UCSD-AML1 (cell line): ENCODE data around the gene CD4.

Experiments used
- DNase-seq: peaks from one replicate; lab custom pipeline; 2025; ENCODE audit not compliant: unreplicated experiment; lab: John Stamatoyannopoulos, UW

Gene CD4

DNA sequence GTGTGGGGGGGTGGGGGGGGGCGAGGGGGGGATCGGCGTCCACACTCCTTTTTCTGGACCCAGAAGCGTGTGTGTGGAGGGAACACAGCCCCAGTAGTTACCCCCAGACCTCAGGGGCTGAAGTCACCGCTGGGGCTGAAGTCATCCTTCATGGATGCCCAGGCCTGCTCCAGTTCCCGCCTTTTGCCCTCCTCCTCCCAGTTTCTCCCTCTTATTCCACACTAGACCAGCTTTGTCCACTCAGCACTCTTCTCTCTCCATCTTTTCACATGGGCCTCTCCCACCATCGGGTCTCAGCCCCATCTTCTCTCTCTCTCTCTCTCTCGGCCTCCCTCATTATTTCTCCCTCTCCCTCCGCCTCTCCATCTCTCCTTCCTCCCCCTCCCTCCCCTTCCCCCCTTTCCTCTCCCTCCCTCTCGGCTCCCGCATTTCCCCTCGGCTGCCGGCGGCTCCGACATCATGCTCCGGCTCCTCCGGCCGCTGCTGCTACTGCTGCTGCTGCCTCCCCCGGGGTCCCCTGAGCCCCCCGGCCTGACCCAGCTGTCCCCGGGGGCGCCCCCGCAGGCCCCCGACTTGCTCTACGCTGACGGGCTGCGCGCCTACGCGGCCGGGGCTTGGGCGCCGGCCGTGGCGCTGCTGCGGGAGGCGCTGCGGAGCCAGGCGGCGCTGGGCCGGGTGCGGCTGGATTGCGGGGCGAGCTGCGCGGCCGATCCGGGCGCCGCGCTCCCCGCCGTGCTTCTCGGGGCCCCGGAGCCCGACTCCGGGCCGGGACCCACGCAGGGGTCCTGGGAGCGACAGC lies 38.9 kb downstream of the CD4 start, which contains the start of gene P3H3:
P3H3 (plus strand) TSS at position 426 of the 799 bp plus-strand sequence; CDS start at position 460, 34 bp downstream.
- DNase-seq = peak; percentile 47

DNA sequence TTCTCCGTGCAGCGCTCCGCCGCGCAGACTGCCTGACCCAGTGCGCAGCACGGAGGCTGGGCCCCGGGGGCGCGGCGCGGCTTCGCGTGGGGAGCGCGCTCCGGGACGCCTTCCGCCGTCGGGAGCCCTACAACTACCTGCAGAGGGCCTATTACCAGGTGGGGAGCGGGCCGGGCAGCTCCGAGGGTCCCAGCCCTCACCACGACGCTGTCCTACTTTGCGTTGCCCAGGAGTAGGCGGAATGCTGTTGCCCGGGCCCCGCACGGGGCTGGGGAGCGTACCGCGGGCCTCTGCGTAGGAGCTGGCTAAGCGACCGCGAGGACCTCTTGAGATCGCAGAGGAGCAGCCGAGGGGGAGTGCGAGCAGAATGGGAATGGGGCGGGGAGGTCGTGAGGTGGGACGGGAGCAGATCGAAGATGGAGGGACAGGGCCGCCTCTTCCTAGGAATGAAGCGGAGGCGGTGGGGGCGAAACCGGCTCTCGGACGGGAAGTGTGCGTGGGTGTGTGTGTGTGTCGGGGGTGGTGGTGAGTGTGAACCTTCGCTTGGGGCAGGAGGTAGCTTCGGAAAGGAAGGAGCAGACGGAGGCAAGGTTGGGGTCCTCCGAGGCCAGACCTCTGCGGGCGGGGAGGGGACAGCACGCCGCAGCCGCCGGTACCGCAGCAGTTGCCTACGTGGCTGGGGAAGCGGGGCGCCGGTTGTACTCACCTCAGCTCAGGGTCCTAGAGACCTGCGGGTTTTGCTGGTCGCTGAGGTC lies 39.6 kb downstream of the CD4 start:
- peak; percentile 61 for DNase-seq

DNA sequence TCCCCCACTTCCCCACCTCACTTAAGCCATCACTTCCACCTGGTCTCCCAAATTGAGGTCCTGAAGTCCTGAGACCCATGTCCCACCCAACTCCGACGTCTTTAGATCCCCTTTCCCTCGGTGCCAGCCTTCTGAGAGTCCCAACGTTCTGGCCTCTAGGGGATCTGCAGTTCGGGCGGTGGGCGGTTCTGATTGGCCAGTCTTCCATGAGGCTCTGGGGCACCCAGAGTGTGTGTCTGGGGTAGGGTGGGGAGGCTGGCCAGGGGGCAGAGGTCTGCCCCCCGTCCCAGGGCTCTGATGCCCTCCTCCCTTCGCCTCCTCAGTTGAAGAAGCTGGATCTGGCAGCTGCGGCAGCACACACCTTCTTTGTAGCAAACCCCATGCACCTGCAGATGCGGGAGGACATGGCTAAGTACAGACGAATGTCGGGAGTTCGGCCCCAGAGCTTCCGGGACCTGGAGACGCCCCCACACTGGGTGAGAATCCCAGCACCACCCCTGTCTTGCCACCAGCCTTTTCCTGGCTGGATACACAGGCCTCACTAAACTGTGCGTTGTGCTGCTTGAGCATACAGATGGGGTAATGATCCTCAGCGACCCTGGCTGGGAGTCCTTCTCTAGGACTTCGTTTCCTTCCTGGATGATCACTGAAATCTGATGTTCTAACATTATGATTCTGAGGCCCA lies 40.4 kb downstream of the CD4 start:
- DNase-seq = no peak

DNA sequence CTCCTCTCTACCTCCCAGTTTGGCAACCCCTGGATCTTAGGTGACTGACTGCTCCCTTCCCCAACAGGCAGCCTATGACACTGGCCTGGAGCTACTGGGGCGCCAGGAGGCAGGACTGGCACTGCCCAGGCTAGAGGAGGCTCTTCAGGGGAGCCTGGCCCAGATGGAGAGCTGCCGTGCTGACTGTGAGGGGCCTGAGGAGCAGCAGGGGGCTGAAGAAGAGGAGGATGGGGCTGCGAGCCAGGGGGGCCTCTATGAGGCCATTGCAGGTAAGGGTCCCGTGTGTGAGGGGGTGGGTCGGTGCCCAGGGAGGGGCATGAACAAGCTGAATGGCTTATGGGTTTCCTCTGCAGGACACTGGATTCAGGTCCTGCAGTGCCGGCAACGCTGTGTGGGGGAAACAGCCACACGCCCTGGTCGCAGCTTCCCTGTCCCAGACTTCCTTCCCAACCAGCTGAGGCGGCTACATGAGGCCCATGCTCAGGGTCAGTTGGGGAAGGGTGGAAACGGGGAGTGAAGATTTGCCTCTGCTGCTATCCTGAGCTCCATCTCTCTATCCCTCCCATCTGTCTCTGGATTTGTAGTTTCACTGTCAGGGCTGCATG lies 41.1 kb downstream of the CD4 start:
- no peak for DNase-seq

DNA sequence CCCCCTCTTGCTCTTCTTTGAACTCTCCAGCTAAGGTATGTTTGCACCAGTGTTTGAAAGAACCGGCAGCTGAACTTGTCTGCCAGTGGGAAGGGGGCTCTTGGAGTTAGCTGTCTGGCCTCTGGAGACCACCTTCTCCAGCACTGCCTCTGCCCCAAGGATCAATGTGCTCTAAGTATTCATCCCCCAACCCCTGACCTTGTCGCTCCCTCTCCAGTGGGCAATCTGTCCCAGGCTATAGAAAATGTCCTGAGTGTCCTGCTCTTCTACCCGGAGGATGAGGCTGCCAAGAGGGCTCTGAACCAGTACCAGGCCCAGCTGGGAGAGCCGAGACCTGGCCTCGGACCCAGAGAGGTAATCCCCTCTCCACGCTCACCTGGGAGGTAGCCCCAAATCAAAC lies 41.7 kb downstream of the CD4 start:
- no peak for DNase-seq

DNA sequence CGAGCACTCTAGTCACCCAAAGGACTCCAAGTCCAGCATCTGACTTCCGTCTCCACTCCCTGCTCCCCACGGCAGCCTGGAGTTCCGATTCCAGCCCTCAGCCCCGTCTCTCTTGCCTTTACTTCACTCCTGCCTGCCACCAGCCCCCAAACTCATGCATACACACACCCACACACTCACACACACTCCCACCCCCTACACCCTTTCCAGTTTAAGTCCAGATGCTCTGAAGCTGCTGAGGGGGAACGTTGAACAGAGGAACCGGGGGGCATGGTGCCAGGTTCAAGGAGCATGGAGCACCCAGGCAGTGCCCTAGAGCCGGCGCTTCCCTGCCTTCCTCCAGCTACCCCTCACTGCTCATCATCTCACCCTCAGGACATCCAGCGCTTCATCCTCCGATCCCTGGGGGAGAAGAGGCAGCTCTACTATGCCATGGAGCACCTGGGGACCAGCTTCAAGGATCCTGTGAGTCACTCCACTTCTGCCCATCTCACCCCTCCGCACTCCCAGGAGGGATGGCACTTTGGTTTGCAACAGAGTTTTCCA lies 42.2 kb downstream of the CD4 start:
- no peak for DNase-seq

DNA sequence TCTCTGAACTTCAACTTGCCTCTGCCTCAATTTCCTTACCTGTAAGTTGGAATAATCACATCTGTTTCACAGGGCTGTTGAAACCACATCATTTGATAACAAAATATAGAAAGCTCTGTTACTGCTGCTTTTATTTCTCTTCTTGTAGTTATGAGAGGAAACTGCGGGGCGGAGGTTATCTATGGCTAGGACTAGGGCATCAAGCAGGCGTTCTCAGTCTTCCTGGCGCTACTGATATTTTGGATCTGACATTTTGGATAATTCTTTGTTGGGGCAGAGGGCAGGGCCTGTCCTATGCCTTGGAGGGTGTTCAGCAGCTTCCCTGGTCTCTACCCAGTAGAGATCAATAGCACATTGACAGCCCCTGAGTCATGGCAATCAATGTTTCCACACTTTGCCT lies 42.8 kb downstream of the CD4 start:
- no peak for DNase-seq

DNA sequence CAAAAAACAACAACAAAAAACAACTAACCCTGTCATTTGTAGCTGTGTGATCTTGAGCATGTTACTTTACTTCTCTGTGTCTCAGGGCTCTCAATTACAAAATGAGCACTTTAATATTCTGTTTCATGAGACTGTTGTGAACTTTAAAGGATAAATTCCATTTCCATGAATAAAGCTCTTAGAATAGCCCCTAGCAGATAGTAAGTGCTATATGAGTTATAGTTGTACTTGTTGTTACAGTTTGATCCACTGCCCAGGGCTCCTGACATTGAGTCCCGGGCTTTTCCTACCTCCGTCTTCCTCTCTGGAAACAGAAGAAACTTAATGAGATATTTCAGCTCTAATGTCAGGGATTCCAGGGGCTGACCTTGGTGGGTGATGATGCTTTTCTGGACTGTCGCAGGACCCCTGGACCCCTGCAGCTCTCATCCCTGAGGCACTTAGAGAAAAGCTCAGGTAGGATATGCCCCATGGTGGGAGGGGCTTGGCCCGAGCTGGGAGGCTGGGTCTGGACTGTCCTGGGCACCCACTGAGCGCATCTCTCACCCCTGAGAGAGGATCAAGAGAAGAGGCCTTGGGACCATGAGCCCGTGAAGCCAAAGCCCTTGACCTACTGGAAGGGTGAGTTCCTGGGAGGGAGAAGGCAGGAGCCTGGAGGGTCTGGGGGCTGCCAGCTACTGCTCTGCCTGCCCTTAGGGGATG lies 44.0 kb downstream of the CD4 start:
- DNase-seq = no peak

DNA sequence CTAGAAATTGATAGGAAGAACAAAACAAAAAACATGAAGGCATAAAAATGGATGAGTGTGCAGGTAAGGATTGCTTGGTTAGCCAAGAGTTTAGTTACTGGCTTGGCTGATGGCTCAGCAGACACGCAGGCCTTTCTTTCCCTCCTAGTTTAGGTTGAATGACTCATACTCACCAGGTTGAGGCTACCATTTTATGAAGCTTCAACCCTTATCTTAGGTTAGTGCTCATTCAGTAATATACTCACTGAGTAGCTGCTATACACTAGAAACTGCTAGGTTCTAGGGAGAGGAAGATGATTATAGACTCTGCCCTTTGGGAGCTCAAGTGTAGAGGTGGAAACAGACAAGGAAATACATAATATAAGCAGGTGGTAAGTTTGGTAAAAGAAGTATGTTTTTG lies 44.9 kb downstream of the CD4 start:
- no peak for DNase-seq

DNA sequence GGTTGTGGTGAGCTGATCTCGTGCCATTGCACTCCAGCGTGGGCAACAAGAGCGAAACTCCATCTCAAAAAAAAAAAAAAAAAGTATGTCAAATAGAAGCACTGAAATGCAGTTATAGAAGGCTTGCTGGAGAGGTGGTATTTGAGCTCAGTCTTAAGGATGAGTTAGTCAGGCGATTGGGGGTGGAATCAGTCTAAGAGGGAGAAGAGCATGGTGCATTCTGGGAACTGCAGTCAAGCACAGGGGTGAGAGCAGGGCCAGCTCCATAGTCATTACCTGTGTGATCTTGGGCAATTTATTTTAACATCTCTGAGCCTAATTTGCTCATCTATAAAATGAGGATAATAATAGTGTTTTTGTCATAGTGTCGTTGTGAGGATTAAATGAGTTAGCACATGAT lies 45.5 kb downstream of the CD4 start:
- DNase-seq = no peak

DNA sequence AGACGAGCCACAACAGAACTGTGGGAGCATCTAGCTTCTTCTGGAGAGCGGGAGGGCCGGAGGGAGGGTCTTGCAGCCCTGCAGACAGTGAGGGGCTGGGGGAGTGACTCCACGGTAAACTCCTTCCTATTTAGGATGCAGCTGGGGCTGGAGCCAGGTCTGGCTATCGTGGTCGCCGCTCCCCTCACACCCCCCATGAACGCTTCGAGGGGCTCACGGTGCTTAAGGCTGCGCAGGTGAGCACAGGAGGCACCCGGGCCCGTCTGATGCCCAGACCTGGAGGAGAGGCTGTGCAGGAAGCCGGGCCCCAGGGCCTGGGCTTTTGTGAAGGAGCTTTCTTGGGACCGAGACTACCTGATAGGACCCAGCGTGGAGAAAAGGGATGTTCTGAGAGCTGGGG lies 47.5 kb downstream of the CD4 start:
- DNase-seq = no peak

DNA sequence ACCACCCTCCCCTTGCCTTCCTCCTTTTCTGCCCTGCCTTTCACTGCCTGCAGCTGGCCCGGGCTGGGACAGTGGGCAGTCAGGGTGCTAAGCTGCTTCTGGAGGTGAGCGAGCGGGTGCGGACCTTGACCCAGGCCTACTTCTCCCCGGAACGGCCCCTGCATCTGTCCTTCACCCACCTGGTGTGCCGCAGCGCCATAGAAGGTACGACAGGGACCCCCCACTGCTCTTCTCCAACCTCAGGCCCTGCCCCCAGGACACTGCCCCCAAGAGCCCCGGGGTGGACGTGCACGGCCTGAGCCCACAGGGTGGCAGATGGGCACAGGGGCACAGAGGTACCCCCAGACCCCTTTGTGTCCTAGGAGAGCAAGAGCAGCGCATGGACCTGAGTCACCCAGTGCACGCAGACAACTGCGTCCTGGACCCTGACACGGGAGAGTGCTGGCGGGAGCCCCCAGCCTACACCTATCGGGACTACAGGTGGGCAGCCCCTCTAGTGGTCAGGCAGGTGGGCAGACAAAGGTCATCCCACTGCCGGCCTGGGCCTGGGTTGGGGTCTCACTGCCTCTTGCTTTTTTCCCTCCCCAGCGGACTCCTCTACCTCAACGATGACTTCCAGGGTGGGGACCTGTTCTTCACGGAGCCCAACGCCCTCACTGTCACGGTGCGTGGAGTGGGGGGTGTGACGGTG lies 48.2 kb downstream of the CD4 start:
- DNase-seq = no peak

DNA sequence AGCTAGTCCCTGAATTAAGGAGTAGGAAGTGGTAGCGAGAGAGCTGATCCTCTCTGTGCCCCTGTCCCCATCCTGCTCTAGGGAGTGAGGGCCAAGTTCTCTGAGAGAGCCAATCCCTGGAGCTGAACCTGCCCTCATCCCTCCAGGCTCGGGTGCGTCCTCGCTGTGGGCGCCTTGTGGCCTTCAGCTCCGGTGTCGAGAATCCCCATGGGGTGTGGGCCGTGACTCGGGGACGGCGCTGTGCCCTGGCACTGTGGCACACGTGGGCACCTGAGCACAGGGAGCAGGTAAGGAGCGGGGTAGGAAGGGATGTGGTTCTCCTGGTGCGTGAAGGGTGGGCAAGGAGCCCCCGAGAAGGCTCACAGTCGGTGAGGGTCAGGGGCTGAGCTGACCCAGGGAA lies 49.5 kb downstream of the CD4 start:
- no peak for DNase-seq

DNA sequence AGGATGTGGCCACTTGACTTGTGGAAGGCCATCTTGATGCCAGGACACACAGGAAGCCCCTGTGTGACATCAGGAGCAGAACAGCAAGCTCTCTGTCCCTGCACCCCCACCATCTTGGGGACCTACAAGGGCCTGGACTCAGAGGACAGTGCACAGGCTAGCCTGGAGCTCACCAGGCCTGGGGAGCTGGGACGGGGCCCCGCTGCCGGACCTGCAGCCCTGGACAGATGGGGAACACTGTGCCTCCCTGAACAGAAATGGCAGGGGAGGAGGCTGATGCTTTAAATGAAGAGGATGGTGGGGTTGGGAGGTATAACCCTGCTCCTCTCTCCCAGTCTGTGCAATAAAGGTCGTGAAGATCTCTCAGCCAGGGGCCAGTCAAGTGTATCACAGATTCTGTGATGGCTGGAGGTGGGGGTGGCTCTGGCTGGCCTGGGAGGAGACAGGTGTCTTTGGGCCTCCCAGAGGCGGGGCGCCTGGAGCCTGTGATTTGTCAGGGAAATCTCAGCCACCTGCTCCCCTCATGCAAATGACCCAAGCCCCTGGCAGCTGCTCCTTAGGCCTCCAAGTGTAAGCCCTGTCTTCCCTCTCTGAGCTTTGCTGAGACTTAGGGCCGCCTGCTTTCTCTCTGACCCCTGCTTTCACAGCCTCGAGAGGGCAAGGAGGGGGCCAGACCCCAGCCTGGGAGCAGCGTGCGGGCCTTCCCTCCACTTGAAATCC lies 50.3 kb downstream of the CD4 start:
- no peak for DNase-seq

DNA sequence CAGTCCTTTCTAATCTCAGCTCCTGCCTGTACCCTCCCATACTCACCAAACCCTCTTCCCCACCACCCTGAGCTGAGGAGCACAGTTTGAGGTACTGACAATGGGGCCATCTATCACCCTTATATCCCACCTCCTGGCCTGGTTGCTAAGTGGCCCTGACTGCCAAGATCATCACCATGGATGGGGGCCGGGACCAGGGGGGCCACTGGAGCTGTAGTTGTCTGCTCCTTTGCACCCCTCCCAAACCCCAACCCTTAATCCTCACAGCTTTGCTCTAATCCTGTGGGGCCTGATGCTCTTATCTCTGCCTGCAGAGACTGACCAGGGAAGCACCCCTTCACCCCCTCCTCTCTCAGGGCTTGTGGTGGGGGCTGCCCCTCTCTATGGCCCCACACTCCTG lies 51.0 kb downstream of the CD4 start:
- DNase-seq = no peak

DNA sequence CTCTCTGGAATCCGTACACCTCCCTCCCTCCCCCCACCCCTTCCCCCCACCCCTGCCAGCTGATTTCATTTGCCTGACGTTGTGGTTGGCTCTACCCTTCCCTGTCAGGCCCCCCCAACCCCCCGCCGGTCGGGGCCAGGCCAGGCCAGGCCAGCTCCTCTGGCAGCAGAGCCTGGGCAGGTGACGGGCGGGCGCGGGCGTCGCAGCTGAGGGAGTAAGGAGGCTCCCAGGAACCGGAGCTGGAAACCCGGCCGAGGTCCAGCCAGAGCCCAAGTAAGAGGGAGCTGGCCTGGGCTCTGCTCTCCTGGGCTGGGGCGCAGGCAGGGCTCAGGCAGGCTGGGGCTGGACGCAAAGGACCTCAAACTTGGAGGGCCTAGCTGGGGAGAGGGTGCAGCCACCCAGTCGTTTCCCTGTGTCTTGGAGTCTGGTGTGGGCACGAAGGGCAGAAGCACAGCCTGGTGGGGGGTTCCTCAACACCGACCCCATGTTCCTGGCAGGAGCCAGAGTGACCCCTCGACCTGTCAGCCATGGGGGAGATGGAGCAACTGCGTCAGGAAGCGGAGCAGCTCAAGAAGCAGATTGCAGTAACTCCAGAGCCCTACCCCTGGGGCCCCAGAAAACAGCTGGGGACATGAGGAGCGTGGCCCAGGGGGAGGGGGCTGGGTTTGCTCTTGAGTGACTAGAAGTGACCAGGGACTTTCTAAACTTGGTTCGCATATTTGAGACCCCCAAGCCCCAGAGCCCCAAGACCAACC lies 51.6 kb downstream of the CD4 start, which contains the start of gene GNB3:
GNB3 (plus strand) TSS at position 165 of the 755 bp plus-strand sequence; CDS start at position 528, 363 bp downstream.
- DNase-seq = no peak

DNA sequence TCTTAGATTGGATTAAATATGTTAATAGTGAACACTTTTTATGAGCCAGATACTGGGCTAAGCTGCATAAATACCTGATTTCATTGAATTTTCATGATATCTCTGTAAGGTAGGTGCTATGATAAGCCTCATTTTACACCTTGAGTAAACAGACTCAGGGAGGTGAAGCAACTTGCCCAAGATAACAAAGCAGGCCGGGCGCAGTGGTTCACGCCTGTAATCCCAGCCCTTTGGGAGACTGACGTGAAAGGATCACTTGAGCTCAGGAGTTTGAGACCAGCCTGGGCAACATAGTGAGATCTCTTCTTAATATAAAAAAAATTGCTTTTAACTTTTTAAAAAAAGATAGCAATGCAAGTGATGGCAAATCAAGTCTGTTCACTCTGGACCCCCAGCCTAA lies 52.7 kb downstream of the CD4 start:
- no peak for DNase-seq

DNA sequence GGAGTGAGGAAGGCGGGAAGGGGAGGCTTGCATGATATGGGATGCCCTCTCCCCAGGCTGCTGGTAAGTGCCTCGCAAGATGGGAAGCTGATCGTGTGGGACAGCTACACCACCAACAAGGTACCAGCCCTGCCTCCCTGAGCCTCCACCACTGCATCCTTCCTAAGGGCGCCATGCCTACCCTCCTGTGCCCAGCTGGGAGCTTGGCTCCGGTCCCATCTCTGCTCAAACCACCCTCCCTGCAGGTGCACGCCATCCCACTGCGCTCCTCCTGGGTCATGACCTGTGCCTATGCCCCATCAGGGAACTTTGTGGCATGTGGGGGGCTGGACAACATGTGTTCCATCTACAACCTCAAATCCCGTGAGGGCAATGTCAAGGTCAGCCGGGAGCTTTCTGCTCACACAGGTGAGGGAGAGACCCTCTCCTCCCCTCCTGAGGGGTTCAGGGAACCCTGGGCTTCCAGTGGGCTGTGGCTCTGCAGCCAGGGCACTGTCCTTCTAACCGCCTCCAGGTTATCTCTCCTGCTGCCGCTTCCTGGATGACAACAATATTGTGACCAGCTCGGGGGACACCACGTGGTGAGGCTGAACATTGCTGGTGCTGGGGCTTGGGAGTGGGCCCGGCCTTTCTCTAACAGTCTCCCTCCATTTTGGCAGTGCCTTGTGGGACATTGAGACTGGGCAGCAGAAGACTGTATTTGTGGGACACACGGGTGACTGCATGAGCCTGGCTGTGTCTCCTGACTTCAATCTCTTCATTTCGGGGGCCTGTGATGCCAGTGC lies 54.0 kb downstream of the CD4 start:
- no peak for DNase-seq
